ENCODE data around the gene CELSR2.

- TF ChIP-seq CTCF (IDR thresholded peaks at IDR 0.05) (no peak), POLR2A (IDR thresholded peaks at IDR 0.05) (no peak), EP300 (IDR thresholded peaks at IDR 0.05) (no peak)
Measured at GRCh38 chr1:109208836-109209463, 40.4 kb upstream of the CELSR2 start.
